Measurements from ENCODE around the gene KDM6A. TPM values are rescaled to one million over a fixed set of nuclear protein-coding genes. Genes with fewer than 3 reads are reported as not detected.

The KDM6A gene
- total and polyA plus RNA-seq, 2 of the 13 experiments (the other 11 are each of a cell fraction or from before 2014, with no cell fraction given) = 16.7 to 18.2 TPM

DNA sequence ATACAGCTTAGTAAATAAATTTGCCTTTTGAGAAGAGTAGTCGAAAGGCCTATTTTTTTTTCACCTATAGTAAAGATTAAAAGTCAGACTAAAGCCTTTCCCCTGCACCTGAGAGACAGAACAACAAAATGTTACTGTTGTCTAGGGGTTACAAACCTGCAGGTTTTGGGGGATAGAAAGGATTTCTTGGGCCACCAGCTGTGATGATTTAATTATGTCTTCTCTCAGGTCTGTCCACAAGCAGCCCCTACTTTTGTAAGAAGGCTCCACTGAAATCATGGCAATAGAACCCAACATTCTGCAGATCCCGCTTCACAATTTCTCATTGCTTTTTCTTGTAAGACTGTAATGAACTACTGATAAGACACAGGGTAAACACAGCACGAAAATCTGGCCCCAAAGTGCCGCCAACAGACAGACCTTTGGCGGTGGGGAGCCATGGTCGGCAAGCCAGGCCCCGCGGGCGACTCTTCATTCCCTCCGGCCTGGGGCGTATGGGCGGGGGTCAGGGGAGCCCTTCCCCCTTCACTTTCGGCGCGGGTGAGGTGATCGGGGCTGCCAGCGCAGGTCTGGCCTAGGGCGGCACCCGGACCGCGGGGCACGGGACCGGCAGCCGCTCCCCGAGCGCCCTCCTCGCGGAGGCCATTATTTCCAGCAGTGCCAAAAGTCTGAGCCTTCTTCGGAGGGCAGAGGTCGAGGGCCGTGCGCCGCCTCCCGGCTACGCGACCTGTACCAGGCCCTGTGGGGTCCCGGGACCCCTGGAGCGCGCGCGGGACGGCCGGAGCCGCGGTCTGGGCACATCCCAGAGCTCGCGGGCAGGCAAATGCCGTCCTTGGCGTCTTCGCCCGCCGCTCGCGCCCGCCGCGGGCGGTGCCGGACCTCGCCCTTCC lies 812 bp upstream of the KDM6A start (continued):
- no peak for TF ChIP-seq SIX1 (CRISPR knock-in tag; IDR thresholded peaks at IDR 0.05; ENCODE audit: borderline replicate concordance)
- peak; percentile 77 for TF ChIP-seq POLR2G (IDR thresholded peaks at IDR 0.05; ENCODE audit: low read depth, low read length)
- TF ChIP-seq, protein P1, sequence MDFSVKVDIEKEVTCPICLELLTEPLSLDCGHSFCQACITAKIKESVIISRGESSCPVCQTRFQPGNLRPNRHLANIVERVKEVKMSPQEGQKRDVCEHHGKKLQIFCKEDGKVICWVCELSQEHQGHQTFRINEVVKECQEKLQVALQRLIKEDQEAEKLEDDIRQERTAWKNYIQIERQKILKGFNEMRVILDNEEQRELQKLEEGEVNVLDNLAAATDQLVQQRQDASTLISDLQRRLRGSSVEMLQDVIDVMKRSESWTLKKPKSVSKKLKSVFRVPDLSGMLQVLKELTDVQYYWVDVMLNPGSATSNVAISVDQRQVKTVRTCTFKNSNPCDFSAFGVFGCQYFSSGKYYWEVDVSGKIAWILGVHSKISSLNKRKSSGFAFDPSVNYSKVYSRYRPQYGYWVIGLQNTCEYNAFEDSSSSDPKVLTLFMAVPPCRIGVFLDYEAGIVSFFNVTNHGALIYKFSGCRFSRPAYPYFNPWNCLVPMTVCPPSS (IDR thresholded peaks at IDR 0.05) = no peak
- TF ChIP-seq ZNF605 (CRISPR knock-in tag; IDR thresholded peaks at IDR 0.05) = 0 out of 2 replicates have a peak, but pooled peaks have one; percentile 37
- TF ChIP-seq FIP1L1 (IDR thresholded peaks at IDR 0.05; ENCODE audit: borderline replicate concordance, insufficient read depth, low read depth, low read length) = no peak
- TF ChIP-seq NFIB (CRISPR knock-in tag; IDR thresholded peaks at IDR 0.05; ENCODE audit: borderline replicate concordance) = no peak
- TF ChIP-seq TEAD2 (CRISPR knock-in tag; IDR thresholded peaks at IDR 0.05) = no peak
- no peak for TF ChIP-seq ATF7 (IDR thresholded peaks at IDR 0.05)
- TF ChIP-seq ATF7 (CRISPR knock-in tag; IDR thresholded peaks at IDR 0.05) = no peak
- no peak for TF ChIP-seq PHF5A (CRISPR knock-in tag; IDR thresholded peaks at IDR 0.05; ENCODE audit: low read depth, unreplicated experiment)
- TF ChIP-seq ISL2 (CRISPR knock-in tag; IDR thresholded peaks at IDR 0.05) = no peak
- TF ChIP-seq ZNF432 (CRISPR knock-in tag; IDR thresholded peaks at IDR 0.05; ENCODE audit: borderline replicate concordance) = no peak
- peak; percentile 22 for TF ChIP-seq STAG1 (CRISPR knock-in tag; IDR thresholded peaks at IDR 0.05)
- TF ChIP-seq, protein P2, sequence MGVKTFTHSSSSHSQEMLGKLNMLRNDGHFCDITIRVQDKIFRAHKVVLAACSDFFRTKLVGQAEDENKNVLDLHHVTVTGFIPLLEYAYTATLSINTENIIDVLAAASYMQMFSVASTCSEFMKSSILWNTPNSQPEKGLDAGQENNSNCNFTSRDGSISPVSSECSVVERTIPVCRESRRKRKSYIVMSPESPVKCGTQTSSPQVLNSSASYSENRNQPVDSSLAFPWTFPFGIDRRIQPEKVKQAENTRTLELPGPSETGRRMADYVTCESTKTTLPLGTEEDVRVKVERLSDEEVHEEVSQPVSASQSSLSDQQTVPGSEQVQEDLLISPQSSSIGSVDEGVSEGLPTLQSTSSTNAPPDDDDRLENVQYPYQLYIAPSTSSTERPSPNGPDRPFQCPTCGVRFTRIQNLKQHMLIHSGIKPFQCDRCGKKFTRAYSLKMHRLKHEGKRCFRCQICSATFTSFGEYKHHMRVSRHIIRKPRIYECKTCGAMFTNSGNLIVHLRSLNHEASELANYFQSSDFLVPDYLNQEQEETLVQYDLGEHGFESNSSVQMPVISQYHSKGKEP (CRISPR knock-in tag; IDR thresholded peaks at IDR 0.05) = no peak
- TF ChIP-seq SP1 (IDR thresholded peaks at IDR 0.05) = no peak
- no peak for TF ChIP-seq SP1 (CRISPR knock-in tag; IDR thresholded peaks at IDR 0.05)
- TF ChIP-seq GATAD2A (CRISPR knock-in tag; IDR thresholded peaks at IDR 0.05) = no peak
- TF ChIP-seq PPARG (CRISPR knock-in tag; conservative IDR thresholded peaks at IDR 0.05) = no peak
